Right cardiac atrium (tissue), 5 donors: ENCODE results near the gene COL6A2. TPM values are rescaled to one million over a fixed set of nuclear protein-coding genes. Genes with fewer than 3 reads are reported as not detected.

Experiments
- ATAC-seq, 2 donors: fragments of 200-7000 bp; cut with Tn5 transposase; one replicate each; pipeline versions ENCODE4 v1.8.0 to v1.9.1; 2020; ENCODE audit warnings: moderate library complexity in 2 of 2, mild to moderate bottlenecking in 1 of 2
- DNase-seq, 3 donors: peaks; one replicate each; pipeline ENCODE4 v3.0.0-alpha.2; 2020
- H3K27ac ChIP-seq: one replicate; pipeline ENCODE4 v1.5.1; 2013; ENCODE audit warnings: mild to moderate bottlenecking, low read length, control low read depth, moderate library complexity
- H3K27me3 ChIP-seq: one replicate; pipeline ENCODE4 v1.6.1; 2013; ENCODE audit not compliant: control insufficient read depth, insufficient read depth
- H3K4me1 ChIP-seq: one replicate; pipeline ENCODE4 v1.6.1; 2013; ENCODE audit warnings: low read length; ENCODE audit not compliant: control insufficient read depth, insufficient read depth
- H3K4me3 ChIP-seq: one replicate; pipeline ENCODE4 v1.5.1; 2013; ENCODE audit warnings: low read length, control low read depth
- H3K9me3 ChIP-seq: one replicate; pipeline ENCODE4 v1.6.1; 2013; ENCODE audit warnings: low read length; ENCODE audit not compliant: control insufficient read depth
- WGBS: extraction: QIAGEN DNeasy Blood & Tissue Kit; methylation state at CpG from one replicate; pipeline ENCODE4 v1.1.7; 2013; 5-methylcytosine and 5-hydroxymethylcytosine counted together
- intact Hi-C, 4 donors: fragments of 100-400 bp; cut with DNase I; formaldehyde crosslinking; loops; one replicate each; pipeline versions ENCODE4 v1.11.0 to v1.14.0; 2022 to 2023
- polyA plus RNA-seq: library from polyadenylated mRNA; stranded (reverse); fragments of 200-250 nt; gene quantifications from one replicate; pipeline ENCODE4 v1.2.3, GENCODE V29; 2013
- total RNA-seq, 4 donors: library from RNA; stranded (reverse); fragmentation: NEBNext Ultra II Directional; extraction: Animal tissue kit (Norgen Biotek cat#: 25700); gene quantifications; one replicate each; pipeline ENCODE4 v1.2.1, GENCODE V29; 2021
- donor health status: healthy with polysubstance abuse.
- donor health status: DM: no; HTN: yes; CAD: no.
- donor health status: DM: no; HTN: no; CAD: no.
- donor health status: DM: no; HTN: yes; CAD: no; lungs with severe emphysema.
- donor health status: DM: yes; HTN: yes; CAD: no.

The COL6A2 gene
- total and polyA plus RNA-seq, 5 donors: 198 to 323 (median 226) TPM

GRCh38 chr21:46091118-46091517 lies 6.8 kb upstream of the COL6A2 start:
- DNase-seq (no peak), ATAC-seq (no peak)
- Histone ChIP-seq H3K4me3 (no peak overlapping the region), H3K4me1 (no peaks in the 10 kb centered on the region), H3K27ac (no peak overlapping the region), H3K9me3 (no peaks in the 10 kb centered on the region), H3K27me3 (no peaks in the 10 kb centered on the region)
- intact Hi-C loops: loop anchor here in 2 of 4 donors (10.0 kb wide), 1 partner anchor 56 kb away; no protein-coding TSS in a partner anchor
- WGBS: 88% methylated on average over 4 of the region's 4 CpGs

GRCh38 chr21:46091631-46092025 lies 6.3 kb upstream of the COL6A2 start:
- Histone ChIP-seq H3K4me3 (no peak overlapping the region), H3K27me3 (no peaks in the 10 kb centered on the region), H3K27ac (peak overlapping the region; percentile 50), H3K4me1 (no peaks in the 10 kb centered on the region), H3K9me3 (no peaks in the 10 kb centered on the region)
- ATAC-seq (no peak), DNase-seq (no peak)
- intact Hi-C loops: loop anchor here in 2 of 4 donors (10.0 kb wide), 1 partner anchor 57 kb away; no protein-coding TSS in a partner anchor
- 83% methylated on average over 8 of the region's 8 CpGs for WGBS

- 58% methylated on average over 23 of the region's 23 CpGs for WGBS
- intact Hi-C loops: loop anchor here in 2 of 4 donors (10.0 kb wide), 1 partner anchor 57 kb away; no protein-coding TSS in a partner anchor
- H3K27ac ChIP-seq: peak overlapping the region; percentile 50
- H3K4me1 ChIP-seq: no peaks in the 10 kb centered on the region
- H3K27me3 ChIP-seq: no peaks in the 10 kb centered on the region
- H3K9me3 ChIP-seq: no peaks in the 10 kb centered on the region
- DNase-seq (peak; percentile 76 to 82 (median 77)), ATAC-seq (peak; percentile 78 to 79)
- H3K4me3 ChIP-seq: no peak overlapping the region
Measured at GRCh38 chr21:46092026-46092764, 5.7 kb upstream of the COL6A2 start.

GRCh38 chr21:46092811-46093667 lies 4.9 kb upstream of the COL6A2 start:
- DNase-seq (peak in 2 of 3 donors; percentile 18 to 69), ATAC-seq (peak in 1 of 2 donors; percentile 2)
- Histone ChIP-seq H3K4me1 (no peaks in the 10 kb centered on the region), H3K4me3 (no peak overlapping the region), H3K27ac (peak overlapping the region; percentile 13), H3K9me3 (no peaks in the 10 kb centered on the region), H3K27me3 (no peaks in the 10 kb centered on the region)
- 72% methylated on average over 11 of the region's 11 CpGs for WGBS
- intact Hi-C loops: loop anchor here in 2 of 4 donors (10.0 kb wide), 1 partner anchor 58 kb away; no protein-coding TSS in a partner anchor

GRCh38 chr21:46093668-46094400 lies 4.1 kb upstream of the COL6A2 start:
- DNase-seq (no peak), ATAC-seq (no peak)
- WGBS: 87% methylated on average over 11 of the region's 11 CpGs
- Histone ChIP-seq H3K9me3 (no peaks in the 10 kb centered on the region), H3K4me3 (no peak overlapping the region), H3K4me1 (no peaks in the 10 kb centered on the region), H3K27ac (no peak overlapping the region), H3K27me3 (no peaks in the 10 kb centered on the region)
- intact Hi-C loops: loop anchor here in 2 of 4 donors (10.0 kb wide), 1 partner anchor 59 kb away; no protein-coding TSS in a partner anchor

GRCh38 chr21:46094401-46095082 lies 3.4 kb upstream of the COL6A2 start:
- no peak overlapping the region for H3K27ac ChIP-seq
- no peaks in the 10 kb centered on the region for H3K9me3 ChIP-seq
- H3K27me3 ChIP-seq: no peaks in the 10 kb centered on the region
- H3K4me3 ChIP-seq: no peak overlapping the region
- WGBS: 80% methylated on average over 14 of the region's 14 CpGs
- intact Hi-C loops: loop anchor here (5.0 to 10.0 kb wide), 3 partner anchors 60 to 122 kb away; partner anchors contain the start of gene COL6A1 (in 2 of the 4)
- ATAC-seq (no peak), DNase-seq (no peak)
- H3K4me1 ChIP-seq: peaks cover 2% of the 10 kb centered on the region

GRCh38 chr21:46095083-46095719 lies 2.7 kb upstream of the COL6A2 start:
- H3K27ac ChIP-seq: no peak overlapping the region
- no peaks in the 10 kb centered on the region for H3K27me3 ChIP-seq
- intact Hi-C loops: loop anchor here (5.0 to 10.0 kb wide), 3 partner anchors 60 to 123 kb away; partner anchors contain the start of gene COL6A1 (in 2 of the 4)
- H3K4me1 ChIP-seq: peaks cover 2% of the 10 kb centered on the region
- no peaks in the 10 kb centered on the region for H3K9me3 ChIP-seq
- DNase-seq (peak; percentile 36 to 70 (median 66)), ATAC-seq (no peak)
- no peak overlapping the region for H3K4me3 ChIP-seq
- 65% methylated on average over 16 of the region's 16 CpGs for WGBS

GRCh38 chr21:46095814-46096595 lies 1.9 kb upstream of the COL6A2 start:
- no peak overlapping the region for H3K27ac ChIP-seq

More at GRCh38 chr21:46095814-46096595, 1.9 kb upstream of the COL6A2 start:
- no peak overlapping the region for H3K4me3 ChIP-seq
- DNase-seq (no peak), ATAC-seq (no peak)
- H3K27me3 ChIP-seq: no peaks in the 10 kb centered on the region
- 91% methylated on average over 12 of the region's 12 CpGs for WGBS
- intact Hi-C loops: loop anchor here (5.0 to 10.0 kb wide), 3 partner anchors 61 to 124 kb away; partner anchors contain the start of gene COL6A1 (in 2 of the 4)
- H3K4me1 ChIP-seq: peaks cover 5% of the 10 kb centered on the region
- H3K9me3 ChIP-seq: no peaks in the 10 kb centered on the region
